OCI-LY7 (cell line): ENCODE measurements around the gene PPP1R11. TPM values are rescaled to one million over a fixed set of nuclear protein-coding genes. Genes with fewer than 3 reads are reported as not detected.

Source experiments
- BruUV-seq: library from RNA; stranded (reverse); fragments of 400-500 nt; replicated peaks from 2 replicates; lab custom pipeline; 2021; lab: Mats Ljungman, UMichigan
- CTCF ChIA-PET: fragments of 300-600 bp; sonication (Branson Sonifier 250); formaldehyde crosslinking; loops from one replicate; lab custom pipeline; 2022; ENCODE audit warnings: antibody characterized with exemption; ENCODE audit not compliant: unreplicated experiment; lab: Charles Lee
- POLR2A ChIA-PET: fragments of 300-600 bp; sonication (Branson Sonifier 250); formaldehyde crosslinking; loops from one replicate; lab custom pipeline; 2022; ENCODE audit warnings: antibody characterized with exemption; lab: Charles Lee
- DNase-seq: peaks from one replicate; pipeline ENCODE4 v3.0.0-alpha.2; 2015; ENCODE audit warnings: low spot score
- H2AFZ ChIP-seq: fragments of 200-600 bp; sonication (generic), shearing (Covaris generic); 2 replicates; pipeline ENCODE4 v1.6.1; 2014; ENCODE audit warnings: mild to moderate bottlenecking, antibody characterized with exemption, low read length, moderate library complexity
- H3K27ac ChIP-seq: fragments of 200-600 bp; sonication (generic); 2 replicates; pipeline ENCODE4 v1.5.1; 2014; ENCODE audit warnings: mixed run types, low read depth, mild to moderate bottlenecking, moderate library complexity, low read length, inconsistent platforms; ENCODE audit not compliant: poor library complexity, severe bottlenecking
- H3K36me3 ChIP-seq: fragments of 200-600 bp; sonication (generic); 2 replicates; pipeline ENCODE4 v1.6.1; 2014; ENCODE audit warnings: mild to moderate bottlenecking, antibody characterized with exemption, low read length, moderate library complexity, mixed read lengths; ENCODE audit not compliant: insufficient read depth
- H3K4me1 ChIP-seq: fragments of 200-600 bp; sonication (generic); 2 replicates; pipeline ENCODE4 v1.5.1; 2014; ENCODE audit warnings: mild to moderate bottlenecking, low read length; ENCODE audit not compliant: insufficient read depth, poor library complexity, severe bottlenecking
- H3K4me2 ChIP-seq: fragments of 200-600 bp; sonication (generic); 2 replicates; pipeline ENCODE4 v1.6.1; 2014; ENCODE audit warnings: mild to moderate bottlenecking, low read length
- H3K4me3 ChIP-seq: fragments of 200-600 bp; sonication (generic); 2 replicates; pipeline ENCODE4 v1.5.1; 2014; ENCODE audit warnings: mild to moderate bottlenecking, low read depth, low read length; ENCODE audit not compliant: poor library complexity, severe bottlenecking
- H3K79me2 ChIP-seq: fragments of 200-600 bp; sonication (generic); 2 replicates; pipeline ENCODE4 v1.6.1; 2016; ENCODE audit warnings: low read depth, mild to moderate bottlenecking, low read length, moderate library complexity, mixed read lengths; ENCODE audit not compliant: insufficient read depth
- H3K9me2 ChIP-seq: fragments of 200-600 bp; sonication (generic); 2 replicates; pipeline ENCODE4 v1.6.1; 2016; ENCODE audit warnings: mild to moderate bottlenecking, low read length, mixed read lengths; ENCODE audit not compliant: insufficient read depth
- H3K9me3 ChIP-seq: fragments of 200-600 bp; sonication (generic); 2 replicates; pipeline ENCODE4 v1.6.1; 2014; ENCODE audit warnings: mild to moderate bottlenecking, mixed run types, low read length, mixed read lengths
- H4K20me1 ChIP-seq: fragments of 200-600 bp; sonication (generic); 2 replicates; pipeline ENCODE4 v1.6.1; 2014; ENCODE audit warnings: mild to moderate bottlenecking, antibody characterized with exemption, low read length, moderate library complexity, mixed read lengths; ENCODE audit not compliant: insufficient read depth
- EZH2phosphoT487 ChIP-seq: fragments of 200-600 bp; sonication (generic); IDR thresholded peaks from 2 replicates; pipeline ENCODE4 v1.6.1; 2018; ENCODE audit warnings: low read depth, borderline replicate concordance, mild to moderate bottlenecking, mixed run types, antibody characterized with exemption, low read length, moderate library complexity, mixed read lengths
- intact Hi-C: fragments of 100-400 bp; cut with micrococcal nuclease; formaldehyde crosslinking; loops from one replicate; pipeline ENCODE4 v1.10.0; 2022; ENCODE audit not compliant: unreplicated experiment
- total RNA-seq, 2 experiments: library from RNA; depleted of rRNA in 1 of 2; stranded (reverse); fragments of >200 nt in 1 of 2; shearing (Covaris generic) in 1 of 2; gene quantifications; 2 replicates each; pipeline ENCODE4 v1.2.3, GENCODE V29; 2014 to 2022
- TF ChIP-seq, protein P1 (sequence below): fragments of 200-600 bp; sonication (generic); conservative IDR thresholded peaks from 2 replicates; pipeline ENCODE4 v1.5.1; 2014; ENCODE audit warnings: mild to moderate bottlenecking, antibody characterized with exemption, low read length, moderate library complexity, mixed read lengths

PPP1R11 gene
- total RNA-seq, 2 experiments from 2014 or later: 30.6 to 36.5 TPM

DNA sequence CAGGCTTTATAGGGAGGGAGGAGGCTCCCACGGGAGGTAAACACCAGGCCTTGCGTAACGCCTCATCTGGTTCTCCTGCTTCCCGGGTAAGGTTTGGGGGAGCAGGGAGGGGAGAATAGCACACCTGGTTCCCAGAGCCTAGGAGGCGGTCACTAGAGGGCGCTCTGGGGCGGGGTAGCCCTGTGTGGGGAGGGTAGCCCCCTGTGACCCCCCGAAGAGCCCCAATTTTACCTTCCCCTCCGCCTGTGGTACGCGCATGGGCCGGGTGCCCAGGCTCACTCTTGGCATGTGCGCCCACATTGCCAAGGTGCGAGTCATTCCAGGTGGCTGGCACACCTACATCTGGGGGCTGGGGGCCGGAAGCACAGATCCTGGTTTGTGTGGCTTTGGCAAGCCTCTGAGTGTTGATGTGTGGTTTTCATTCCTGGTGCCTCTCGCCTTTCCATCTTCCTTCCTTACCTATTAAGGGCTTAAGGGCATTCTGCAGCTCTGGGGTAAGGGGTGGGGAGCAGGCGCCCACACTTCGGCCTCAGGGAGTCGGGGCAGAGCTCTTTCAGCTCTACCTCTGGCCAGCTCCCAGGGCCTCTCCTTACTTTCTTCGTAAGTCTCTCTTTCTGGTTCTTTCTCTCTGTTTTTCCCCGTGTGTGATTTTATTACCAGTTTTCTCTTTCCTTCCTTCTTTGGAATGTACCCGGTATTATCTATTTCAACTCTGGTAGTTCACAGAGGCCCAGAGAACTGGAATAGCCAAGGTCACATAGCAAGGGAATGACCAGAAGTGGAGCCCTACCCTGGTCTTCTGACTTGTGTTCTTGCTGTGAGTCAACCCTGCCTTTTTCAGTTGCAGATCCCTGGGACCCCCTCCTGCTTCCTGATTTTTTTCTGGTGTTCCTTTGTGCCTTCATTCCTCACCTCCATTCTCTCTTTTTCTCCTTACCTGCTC lies 9.1 kb downstream of the PPP1R11 start:
- POLR2A ChIA-PET: no interaction called here
- no peak overlapping the region for H3K27ac ChIP-seq
- H4K20me1 ChIP-seq: no peaks in the 10 kb centered on the region
- H3K79me2 ChIP-seq: no peaks in the 10 kb centered on the region
- H3K4me1 ChIP-seq: no peaks in the 10 kb centered on the region
- intact Hi-C loops: no loop called here
- H3K4me3 ChIP-seq: no peak overlapping the region
- no peak overlapping the region for H2AFZ ChIP-seq
- H3K4me2 ChIP-seq: no peak overlapping the region
- TF ChIP-seq, protein P1, sequence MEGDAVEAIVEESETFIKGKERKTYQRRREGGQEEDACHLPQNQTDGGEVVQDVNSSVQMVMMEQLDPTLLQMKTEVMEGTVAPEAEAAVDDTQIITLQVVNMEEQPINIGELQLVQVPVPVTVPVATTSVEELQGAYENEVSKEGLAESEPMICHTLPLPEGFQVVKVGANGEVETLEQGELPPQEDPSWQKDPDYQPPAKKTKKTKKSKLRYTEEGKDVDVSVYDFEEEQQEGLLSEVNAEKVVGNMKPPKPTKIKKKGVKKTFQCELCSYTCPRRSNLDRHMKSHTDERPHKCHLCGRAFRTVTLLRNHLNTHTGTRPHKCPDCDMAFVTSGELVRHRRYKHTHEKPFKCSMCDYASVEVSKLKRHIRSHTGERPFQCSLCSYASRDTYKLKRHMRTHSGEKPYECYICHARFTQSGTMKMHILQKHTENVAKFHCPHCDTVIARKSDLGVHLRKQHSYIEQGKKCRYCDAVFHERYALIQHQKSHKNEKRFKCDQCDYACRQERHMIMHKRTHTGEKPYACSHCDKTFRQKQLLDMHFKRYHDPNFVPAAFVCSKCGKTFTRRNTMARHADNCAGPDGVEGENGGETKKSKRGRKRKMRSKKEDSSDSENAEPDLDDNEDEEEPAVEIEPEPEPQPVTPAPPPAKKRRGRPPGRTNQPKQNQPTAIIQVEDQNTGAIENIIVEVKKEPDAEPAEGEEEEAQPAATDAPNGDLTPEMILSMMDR: peak; percentile 70
- TF ChIP-seq EZH2phosphoT487: no peak
- no peaks in the 10 kb centered on the region for H3K36me3 ChIP-seq
- no peak for DNase-seq
- CTCF ChIA-PET: no interaction called here
- no peaks in the 10 kb centered on the region for H3K9me3 ChIP-seq
- H3K9me2 ChIP-seq: no peaks in the 10 kb centered on the region
- no TSS peak for BruUV-seq

DNA sequence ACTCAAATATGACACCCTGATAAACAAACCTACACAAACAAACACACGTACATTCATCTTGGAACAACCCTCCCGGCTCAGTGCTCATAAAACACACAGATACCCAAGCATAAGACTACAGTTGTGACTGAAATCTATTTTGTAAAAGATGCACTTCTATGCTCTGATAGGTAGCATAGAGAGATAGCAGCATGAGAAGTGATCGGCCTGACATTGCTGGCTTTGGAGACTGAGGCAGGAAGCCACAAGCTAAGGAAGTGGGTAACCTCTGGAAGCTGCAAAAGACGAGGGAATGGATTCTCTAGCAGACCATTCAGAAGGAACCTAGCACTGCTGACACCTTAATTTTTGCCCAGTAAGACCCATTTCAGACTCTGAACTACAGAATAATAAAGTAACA lies 10.2 kb downstream of the PPP1R11 start:
- no peak for DNase-seq
- BruUV-seq: no TSS peak
- intact Hi-C loops: no loop called here
- Histone ChIP-seq H3K36me3 (no peaks in the 10 kb centered on the region), H3K27ac (no peak overlapping the region), H3K4me1 (no peaks in the 10 kb centered on the region), H4K20me1 (no peaks in the 10 kb centered on the region), H3K9me3 (no peaks in the 10 kb centered on the region), H3K4me3 (no peak overlapping the region), H3K9me2 (no peaks in the 10 kb centered on the region), H3K4me2 (no peak overlapping the region), H2AFZ (no peak overlapping the region), H3K79me2 (no peaks in the 10 kb centered on the region)
- ChIA-PET POLR2A (interaction anchor here (1.1 kb wide), 2 partner anchors 11 to 17 kb away, joined by 3 to 5 read pairs; partner anchors contain the start of genes POLR1H and PPP1R11), CTCF (no interaction called here)
- TF ChIP-seq, protein P1: no peak
- TF ChIP-seq EZH2phosphoT487: no peak

DNA sequence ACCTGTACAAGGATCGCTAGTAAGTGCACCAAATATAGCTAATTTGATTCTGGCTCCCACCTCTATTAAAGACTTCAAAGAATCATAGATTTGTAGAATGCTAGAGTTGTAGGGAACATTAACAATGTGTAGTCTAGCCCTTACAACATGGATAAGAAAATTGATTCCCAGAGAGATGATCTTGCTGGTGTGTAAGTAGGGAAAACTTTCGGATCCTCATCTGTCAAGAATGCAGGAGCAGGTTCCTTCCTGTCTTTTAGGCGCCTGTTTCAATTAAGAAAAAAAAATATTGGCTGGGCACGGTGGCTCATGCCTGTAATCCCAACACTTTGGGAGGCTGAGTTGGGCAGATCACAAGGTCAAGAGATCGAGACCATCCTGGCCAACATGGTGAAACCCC lies 20.9 kb downstream of the PPP1R11 start:
- H3K4me1 ChIP-seq: no peaks in the 10 kb centered on the region
- BruUV-seq: no TSS peak
- TF ChIP-seq EZH2phosphoT487: no peak
- TF ChIP-seq, protein P1: no peak
- H4K20me1 ChIP-seq: no peaks in the 10 kb centered on the region
- H3K4me3 ChIP-seq: no peak overlapping the region
- no peak overlapping the region for H3K4me2 ChIP-seq
- H3K36me3 ChIP-seq: no peaks in the 10 kb centered on the region
- H2AFZ ChIP-seq: no peak overlapping the region
- no peaks in the 10 kb centered on the region for H3K9me3 ChIP-seq
- no peak overlapping the region for H3K27ac ChIP-seq
- POLR2A ChIA-PET: no interaction called here
- intact Hi-C loops: no loop called here
- no peaks in the 10 kb centered on the region for H3K79me2 ChIP-seq
- CTCF ChIA-PET: no interaction called here
- H3K9me2 ChIP-seq: no peaks in the 10 kb centered on the region
- DNase-seq: no peak
